Mesenchymal stem cell (in vitro differentiated cells and primary cell): ENCODE results near the gene ABCB11.

ENCODE experiments used
- DNase-seq: peaks from one replicate; pipeline ENCODE4 v3.0.0-alpha.2; 2013
- H2AFZ ChIP-seq: one replicate; pipeline ENCODE4 v1.6.1; 2013; ENCODE audit warnings: low read depth, mild to moderate bottlenecking, control low read depth, inconsistent platforms, low read length, moderate library complexity
- H2AK5ac ChIP-seq: 2 replicates; pipeline ENCODE4 v1.6.1; 2013; ENCODE audit warnings: low read length, moderate library complexity, mild to moderate bottlenecking, inconsistent platforms; ENCODE audit not compliant: severe bottlenecking
- H2BK120ac ChIP-seq: one replicate; pipeline ENCODE4 v1.6.1; 2013; ENCODE audit warnings: low read depth, mild to moderate bottlenecking, inconsistent platforms, low read length, moderate library complexity
- H2BK12ac ChIP-seq, 2 experiments: one replicate each; pipeline ENCODE4 v1.6.1; 2013; ENCODE audit warnings: inconsistent platforms in 2 of 2, low read length in 2 of 2, mild to moderate bottlenecking in 2 of 2, moderate library complexity in 2 of 2, control low read depth in 1 of 2
- H2BK15ac ChIP-seq: one replicate; pipeline ENCODE4 v1.6.1; 2013; ENCODE audit warnings: mild to moderate bottlenecking, low read depth, inconsistent platforms; ENCODE audit not compliant: poor library complexity, severe bottlenecking
- H2BK5ac ChIP-seq: 2 replicates; pipeline ENCODE4 v1.6.1; 2013; ENCODE audit warnings: low read depth, mild to moderate bottlenecking, low read length, control low read depth, inconsistent platforms; ENCODE audit not compliant: poor library complexity, severe bottlenecking
- H3K14ac ChIP-seq, 2 experiments: one replicate each; pipeline ENCODE4 v1.6.1; 2013; ENCODE audit warnings: inconsistent platforms in 2 of 2, low read length in 2 of 2, control low read depth in 1 of 2, mild to moderate bottlenecking in 1 of 2, moderate library complexity in 1 of 2
- H3K18ac ChIP-seq, 2 experiments: one replicate each; pipeline ENCODE4 v1.6.1; 2013; ENCODE audit warnings: inconsistent platforms in 2 of 2, low read length in 2 of 2, control low read depth in 1 of 2, low read depth in 1 of 2, mild to moderate bottlenecking in 1 of 2
- H3K23ac ChIP-seq, 2 experiments: one replicate each; pipeline ENCODE4 v1.6.1; 2013; ENCODE audit warnings: inconsistent platforms in 2 of 2, low read length in 2 of 2, mild to moderate bottlenecking in 2 of 2, moderate library complexity in 2 of 2, control low read depth in 1 of 2
- H3K27ac ChIP-seq: 2 replicates; pipeline ENCODE4 v1.5.1; 2013; ENCODE audit warnings: mild to moderate bottlenecking, moderate library complexity, low read length, control low read depth, inconsistent platforms; ENCODE audit not compliant: poor library complexity, severe bottlenecking
- H3K27me3 ChIP-seq, 2 experiments: 2 replicates each; pipeline versions ENCODE4 v1.6.1 to v1.7.0; 2013; ENCODE audit warnings: low read length in 2 of 2, mild to moderate bottlenecking in 2 of 2, moderate library complexity in 2 of 2, control low read depth in 1 of 2, inconsistent platforms in 1 of 2; ENCODE audit not compliant: control insufficient read depth in 1 of 2, insufficient read depth in 1 of 2
- H3K36me3 ChIP-seq, 2 experiments: 2 replicates each; pipeline versions ENCODE4 v1.6.1 to v1.7.0; 2013; ENCODE audit warnings: low read length in 2 of 2, control low read depth in 1 of 2, inconsistent platforms in 1 of 2, low read depth in 1 of 2, mild to moderate bottlenecking in 1 of 2; ENCODE audit not compliant: insufficient read depth in 2 of 2, control insufficient read depth in 1 of 2
- H3K4ac ChIP-seq, 2 experiments: one replicate each; pipeline ENCODE4 v1.6.1; 2013; ENCODE audit warnings: inconsistent platforms in 2 of 2, low read length in 2 of 2, mild to moderate bottlenecking in 2 of 2, moderate library complexity in 2 of 2, control low read depth in 1 of 2, low read depth in 1 of 2
- H3K4me1 ChIP-seq: 2 replicates; pipeline ENCODE4 v1.6.1; 2013; ENCODE audit warnings: low read depth, low read length, control low read depth; ENCODE audit not compliant: control insufficient read depth, insufficient read depth
- H3K4me2 ChIP-seq: 2 replicates; pipeline ENCODE4 v1.6.1; 2013; ENCODE audit warnings: low read length, mild to moderate bottlenecking, inconsistent platforms; ENCODE audit not compliant: poor library complexity, severe bottlenecking
- H3K4me3 ChIP-seq, 2 experiments: 2 replicates each; pipeline versions ENCODE4 v1.5.1 to v1.7.0; 2013; ENCODE audit warnings: low read length in 2 of 2, mild to moderate bottlenecking in 2 of 2, control low read depth in 1 of 2, low read depth in 1 of 2; ENCODE audit not compliant: insufficient read depth in 1 of 2
- H3K79me1 ChIP-seq: replicated peaks from 2 replicates; pipeline ENCODE4 v1.6.1; 2013; ENCODE audit warnings: mild to moderate bottlenecking, control low read depth, low read length, inconsistent platforms; ENCODE audit not compliant: poor library complexity, severe bottlenecking
- H3K9ac ChIP-seq: 2 replicates; pipeline ENCODE4 v1.7.0; 2013; ENCODE audit warnings: mild to moderate bottlenecking, low read length, moderate library complexity
- H3K9me3 ChIP-seq: 2 replicates; pipeline ENCODE4 v1.7.0; 2013; ENCODE audit warnings: mild to moderate bottlenecking, low read length; ENCODE audit not compliant: control insufficient read depth
- H4K8ac ChIP-seq: one replicate; pipeline ENCODE4 v1.6.1; 2013; ENCODE audit warnings: inconsistent platforms, mild to moderate bottlenecking, low read length, moderate library complexity
- H4K91ac ChIP-seq: one replicate; pipeline ENCODE4 v1.6.1; 2013; ENCODE audit warnings: mild to moderate bottlenecking, low read length, inconsistent platforms
- WGBS: methylation state at CpG from one replicate; pipeline ENCODE4 v1.1.7; 2013; ENCODE audit warnings: mixed read lengths; 5-methylcytosine and 5-hydroxymethylcytosine counted together

Gene ABCB11

GRCh38 chr2:168951871-168952270 lies 79.3 kb downstream of the ABCB11 start:
- no peak overlapping the region for H3K4me3 ChIP-seq
- H2BK120ac ChIP-seq: no peak overlapping the region
- H4K91ac ChIP-seq: no peak overlapping the region
- peaks cover 6% of the 10 kb centered on the region for H3K9me3 ChIP-seq
- H3K27ac ChIP-seq: no peak overlapping the region
- H4K8ac ChIP-seq: no peak overlapping the region
- no peak overlapping the region for H3K4ac ChIP-seq
- no peak overlapping the region for H2BK5ac ChIP-seq
- no peak overlapping the region for H2BK12ac ChIP-seq
- no peak overlapping the region for H3K4me2 ChIP-seq
- 83% methylated on average over 1 of the region's 1 CpG for WGBS
- no peaks in the 10 kb centered on the region for H3K4me1 ChIP-seq
- H3K14ac ChIP-seq: no peak overlapping the region
- H3K36me3 ChIP-seq: no peaks in the 10 kb centered on the region
- no peak overlapping the region for H2AK5ac ChIP-seq
- peaks cover 0 to 8% of the 10 kb centered on the region in 2 experiments for H3K27me3 ChIP-seq
- no peak for DNase-seq
- H3K79me1 ChIP-seq: no peaks in the 10 kb centered on the region
- H3K23ac ChIP-seq: no peak overlapping the region
- H3K18ac ChIP-seq: no peak overlapping the region
- no peak overlapping the region for H3K9ac ChIP-seq
- no peak overlapping the region for H2AFZ ChIP-seq
- H2BK15ac ChIP-seq: no peak overlapping the region

GRCh38 chr2:168949324-168949723 lies 81.8 kb downstream of the ABCB11 start:
- H2AK5ac ChIP-seq: no peak overlapping the region
- no peaks in the 10 kb centered on the region for H3K4me1 ChIP-seq
- H3K9ac ChIP-seq: no peak overlapping the region
- H3K4me2 ChIP-seq: no peak overlapping the region
- H3K79me1 ChIP-seq: no peaks in the 10 kb centered on the region
- no peak overlapping the region for H3K18ac ChIP-seq
- H2BK120ac ChIP-seq: no peak overlapping the region
- no peak overlapping the region for H3K14ac ChIP-seq
- no peak for DNase-seq
- H4K8ac ChIP-seq: no peak overlapping the region
- no peak overlapping the region for H3K4ac ChIP-seq
- no peak overlapping the region for H3K27ac ChIP-seq
- no peak overlapping the region for H2BK15ac ChIP-seq
- no peak overlapping the region for H2BK12ac ChIP-seq
- peaks cover 0 to 18% of the 10 kb centered on the region in 2 experiments for H3K27me3 ChIP-seq
- no peak overlapping the region for H2AFZ ChIP-seq
- H4K91ac ChIP-seq: no peak overlapping the region
- WGBS: 100% methylated on average over 1 of the region's 1 CpG
- H3K4me3 ChIP-seq: no peak overlapping the region
- no peak overlapping the region for H3K23ac ChIP-seq
- H3K36me3 ChIP-seq: no peaks in the 10 kb centered on the region
- H2BK5ac ChIP-seq: no peak overlapping the region
- peaks cover under 1% of the 10 kb centered on the region for H3K9me3 ChIP-seq

GRCh38 chr2:168948621-168949212 lies 82.4 kb downstream of the ABCB11 start:
- WGBS: 50% methylated on average over 5 of the region's 6 CpGs
- Histone ChIP-seq H3K4me3 (no peak overlapping the region), H3K9ac (no peak overlapping the region), H3K9me3 (no peaks in the 10 kb centered on the region), H2AFZ (no peak overlapping the region), H2BK5ac (no peak overlapping the region), H3K27ac (no peak overlapping the region), H4K91ac (no peak overlapping the region), H2AK5ac (no peak overlapping the region), H3K18ac (no peak overlapping the region), H2BK120ac (no peak overlapping the region), H3K36me3 (no peaks in the 10 kb centered on the region), H3K4me2 (no peak overlapping the region), H3K23ac (no peak overlapping the region), H2BK15ac (no peak overlapping the region), H4K8ac (no peak overlapping the region), H3K14ac (no peak overlapping the region), H3K27me3 (peaks cover 0 to 23% of the 10 kb centered on the region in 2 experiments), H3K4me1 (no peaks in the 10 kb centered on the region), H3K79me1 (no peaks in the 10 kb centered on the region), H2BK12ac (no peak overlapping the region), H3K4ac (no peak overlapping the region)
- peak; percentile 5 for DNase-seq

GRCh38 chr2:168945508-168945907 lies 85.6 kb downstream of the ABCB11 start:
- Histone ChIP-seq H3K9me3 (no peaks in the 10 kb centered on the region), H2AK5ac (no peak overlapping the region), H3K27ac (no peak overlapping the region), H3K4me3 (no peak overlapping the region), H2BK12ac (no peak overlapping the region), H2BK15ac (no peak overlapping the region), H3K27me3 (peaks cover 0 to 23% of the 10 kb centered on the region in 2 experiments), H3K4me2 (no peak overlapping the region), H3K36me3 (no peaks in the 10 kb centered on the region), H2BK120ac (no peak overlapping the region), H3K14ac (no peak overlapping the region), H3K79me1 (no peaks in the 10 kb centered on the region), H4K8ac (no peak overlapping the region), H3K18ac (no peak overlapping the region), H3K4me1 (no peaks in the 10 kb centered on the region), H3K23ac (no peak overlapping the region), H3K9ac (no peak overlapping the region), H2BK5ac (no peak overlapping the region), H3K4ac (no peak overlapping the region), H2AFZ (no peak overlapping the region), H4K91ac (no peak overlapping the region)
- 83% methylated on average over 1 of the region's 4 CpGs for WGBS
- DNase-seq: no peak
